ENCODE results near the gene GOLIM4. TPM values are rescaled to one million over a fixed set of nuclear protein-coding genes. Genes with fewer than 3 reads are reported as not detected.

GOLIM4 gene
- total RNA-seq, 1 donor from 2014 or later = 46.3 TPM

DNA sequence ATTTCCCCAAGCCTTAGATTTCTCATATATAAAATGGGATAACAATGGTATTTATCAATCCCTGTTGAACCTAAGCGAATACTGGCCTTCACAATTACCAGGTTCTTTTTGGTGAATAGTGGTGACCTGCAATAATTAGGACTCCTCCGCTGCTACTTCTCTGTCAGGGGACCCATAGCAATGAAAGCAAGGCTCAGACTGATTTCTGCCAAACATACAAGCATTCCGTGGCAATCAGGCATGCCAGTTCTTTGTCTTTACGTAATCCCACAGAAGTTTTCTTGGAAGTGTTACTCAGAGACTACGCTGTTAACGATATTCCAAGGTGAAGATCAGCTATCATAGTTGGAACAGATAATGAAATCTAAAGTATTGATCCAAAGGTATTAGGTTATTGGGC, 105.7 kb downstream of the GOLIM4 start:
- H3K4me1 Mint-ChIP-seq (ENCODE audit: low read depth) = no peaks in the 10 kb centered on the region
- H3K36me3 Mint-ChIP-seq (ENCODE audit: low read depth) = no peaks in the 10 kb centered on the region
- peaks cover 31% of the 10 kb centered on the region for H3K27me3 Mint-ChIP-seq (ENCODE audit: low read depth)
- DNase-seq (ENCODE audit: low spot score) = no peak
- TF ChIP-seq, protein P1, sequence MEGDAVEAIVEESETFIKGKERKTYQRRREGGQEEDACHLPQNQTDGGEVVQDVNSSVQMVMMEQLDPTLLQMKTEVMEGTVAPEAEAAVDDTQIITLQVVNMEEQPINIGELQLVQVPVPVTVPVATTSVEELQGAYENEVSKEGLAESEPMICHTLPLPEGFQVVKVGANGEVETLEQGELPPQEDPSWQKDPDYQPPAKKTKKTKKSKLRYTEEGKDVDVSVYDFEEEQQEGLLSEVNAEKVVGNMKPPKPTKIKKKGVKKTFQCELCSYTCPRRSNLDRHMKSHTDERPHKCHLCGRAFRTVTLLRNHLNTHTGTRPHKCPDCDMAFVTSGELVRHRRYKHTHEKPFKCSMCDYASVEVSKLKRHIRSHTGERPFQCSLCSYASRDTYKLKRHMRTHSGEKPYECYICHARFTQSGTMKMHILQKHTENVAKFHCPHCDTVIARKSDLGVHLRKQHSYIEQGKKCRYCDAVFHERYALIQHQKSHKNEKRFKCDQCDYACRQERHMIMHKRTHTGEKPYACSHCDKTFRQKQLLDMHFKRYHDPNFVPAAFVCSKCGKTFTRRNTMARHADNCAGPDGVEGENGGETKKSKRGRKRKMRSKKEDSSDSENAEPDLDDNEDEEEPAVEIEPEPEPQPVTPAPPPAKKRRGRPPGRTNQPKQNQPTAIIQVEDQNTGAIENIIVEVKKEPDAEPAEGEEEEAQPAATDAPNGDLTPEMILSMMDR (IDR thresholded peaks at IDR 0.05) = no peak
- H3K27ac Mint-ChIP-seq (ENCODE audit: unreplicated experiment) = no peak overlapping the region
- no peaks in the 10 kb centered on the region for H3K9me3 Mint-ChIP-seq (ENCODE audit: low read depth)
- H3K4me3 Mint-ChIP-seq (ENCODE audit: unreplicated experiment) = no peak overlapping the region

DNA sequence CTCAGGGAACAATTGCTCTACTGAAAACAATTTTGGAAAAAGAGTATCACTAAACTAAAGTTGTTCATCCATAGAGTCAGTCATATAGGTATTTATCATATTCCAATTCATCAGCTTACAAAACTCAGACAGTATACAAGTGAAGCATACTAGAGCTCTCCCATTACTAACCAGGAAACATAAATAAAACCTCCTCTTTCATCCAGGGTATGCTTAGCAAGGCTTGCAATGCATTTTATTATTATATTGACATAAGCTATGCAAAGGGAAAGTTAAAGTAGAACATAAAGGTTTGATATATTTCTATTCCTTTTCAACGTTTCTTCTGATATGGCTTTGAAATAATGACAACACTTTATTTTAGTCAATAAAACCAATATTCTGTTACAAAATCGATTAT, 106.7 kb downstream of the GOLIM4 start:
- peaks cover 30% of the 10 kb centered on the region for H3K27me3 Mint-ChIP-seq (ENCODE audit: low read depth)
- H3K4me3 Mint-ChIP-seq (ENCODE audit: unreplicated experiment) = no peak overlapping the region
- no peaks in the 10 kb centered on the region for H3K4me1 Mint-ChIP-seq (ENCODE audit: low read depth)
- no peak for DNase-seq (ENCODE audit: low spot score)
- H3K36me3 Mint-ChIP-seq (ENCODE audit: low read depth) = no peaks in the 10 kb centered on the region
- TF ChIP-seq, protein P1 (IDR thresholded peaks at IDR 0.05) = no peak
- H3K27ac Mint-ChIP-seq (ENCODE audit: unreplicated experiment) = no peak overlapping the region
- H3K9me3 Mint-ChIP-seq (ENCODE audit: low read depth) = no peaks in the 10 kb centered on the region

DNA sequence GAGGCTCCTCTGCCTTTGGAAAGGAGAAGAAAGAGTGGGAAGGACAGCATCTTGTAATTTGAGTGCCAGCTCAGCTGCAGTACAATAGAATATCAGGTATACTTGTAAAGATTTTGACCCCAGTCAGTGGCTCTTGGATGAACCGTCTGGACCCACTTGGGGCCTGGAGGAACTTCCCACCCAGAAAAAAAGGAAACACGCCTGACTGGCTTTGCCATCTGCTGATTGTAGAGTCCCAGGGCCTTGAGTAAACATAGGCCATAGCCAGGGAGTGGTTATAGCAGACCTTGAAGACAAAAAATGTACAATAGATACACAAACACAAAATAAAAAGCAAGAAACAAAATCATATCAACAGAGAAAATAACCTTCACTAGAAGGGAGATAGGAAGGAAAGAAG, 112.1 kb downstream of the GOLIM4 start:
- H3K27ac Mint-ChIP-seq (ENCODE audit: unreplicated experiment) = no peak overlapping the region
- H3K4me3 Mint-ChIP-seq (ENCODE audit: unreplicated experiment) = no peak overlapping the region
- H3K9me3 Mint-ChIP-seq (ENCODE audit: low read depth) = no peaks in the 10 kb centered on the region
- no peaks in the 10 kb centered on the region for H3K36me3 Mint-ChIP-seq (ENCODE audit: low read depth)
- no peaks in the 10 kb centered on the region for H3K4me1 Mint-ChIP-seq (ENCODE audit: low read depth)
- no peak for DNase-seq (ENCODE audit: low spot score)
- TF ChIP-seq, protein P1 (IDR thresholded peaks at IDR 0.05) = no peak
- H3K27me3 Mint-ChIP-seq (ENCODE audit: low read depth) = peaks cover 29% of the 10 kb centered on the region

DNA sequence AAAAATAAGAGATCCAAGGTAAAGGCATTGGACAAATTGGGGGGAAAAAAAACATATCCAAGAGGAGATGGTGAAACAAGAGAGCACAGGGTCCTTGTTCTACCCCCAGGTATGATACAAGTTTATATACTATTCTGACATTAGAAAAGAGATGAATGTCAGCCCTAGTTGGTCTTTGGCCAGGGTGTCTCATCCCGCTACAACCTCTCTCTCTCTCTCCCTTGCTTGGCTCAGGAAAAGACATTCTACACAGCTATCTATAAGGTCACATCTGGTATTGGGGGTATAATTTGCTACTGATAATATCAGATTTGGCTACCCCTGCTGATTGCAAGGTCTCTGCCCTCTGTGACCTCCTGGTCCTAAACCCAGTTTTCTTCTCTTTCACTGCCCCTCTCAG, 117.2 kb downstream of the GOLIM4 start:
- peaks cover 8% of the 10 kb centered on the region for H3K27me3 Mint-ChIP-seq (ENCODE audit: low read depth)
- H3K27ac Mint-ChIP-seq (ENCODE audit: unreplicated experiment) = no peak overlapping the region
- no peak for DNase-seq (ENCODE audit: low spot score)
- no peaks in the 10 kb centered on the region for H3K9me3 Mint-ChIP-seq (ENCODE audit: low read depth)
- TF ChIP-seq, protein P1 (IDR thresholded peaks at IDR 0.05) = no peak
- no peak overlapping the region for H3K4me3 Mint-ChIP-seq (ENCODE audit: unreplicated experiment)
- H3K36me3 Mint-ChIP-seq (ENCODE audit: low read depth) = no peaks in the 10 kb centered on the region
- no peaks in the 10 kb centered on the region for H3K4me1 Mint-ChIP-seq (ENCODE audit: low read depth)

DNA sequence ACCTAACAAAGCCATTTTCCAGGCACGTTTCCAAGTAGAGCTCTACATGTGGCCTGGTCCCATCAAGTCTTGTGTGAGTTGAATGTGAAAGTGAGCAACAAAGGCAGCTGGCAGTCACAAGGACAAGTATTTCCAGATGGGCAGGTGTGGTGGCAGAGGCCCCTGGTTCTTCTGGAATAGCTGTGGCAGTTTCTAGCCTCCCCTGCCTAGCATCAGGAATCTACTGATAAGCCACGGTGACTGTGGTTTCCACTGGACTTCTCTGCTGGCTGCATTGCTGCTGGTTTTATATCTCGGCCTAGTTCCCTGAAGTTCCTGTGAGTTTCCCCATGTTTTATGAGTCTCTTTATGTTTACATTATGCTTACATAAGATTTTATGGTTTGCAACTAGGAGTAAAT, 117.7 kb downstream of the GOLIM4 start:
- TF ChIP-seq, protein P1 (IDR thresholded peaks at IDR 0.05) = no peak
- DNase-seq (ENCODE audit: low spot score) = no peak
- H3K27me3 Mint-ChIP-seq (ENCODE audit: low read depth) = peaks cover 8% of the 10 kb centered on the region
- H3K36me3 Mint-ChIP-seq (ENCODE audit: low read depth) = no peaks in the 10 kb centered on the region
- no peak overlapping the region for H3K27ac Mint-ChIP-seq (ENCODE audit: unreplicated experiment)
- H3K4me1 Mint-ChIP-seq (ENCODE audit: low read depth) = no peaks in the 10 kb centered on the region
- H3K4me3 Mint-ChIP-seq (ENCODE audit: unreplicated experiment) = no peak overlapping the region
- H3K9me3 Mint-ChIP-seq (ENCODE audit: low read depth) = no peaks in the 10 kb centered on the region

Data from chondrocyte (in vitro differentiated cells).